Common myeloid progenitor, CD34-positive (primary cell): Measurements from ENCODE around the gene DNAJC18.

Experiments used
- CTCF ChIA-PET: fragments of 350-600 bp; sonication (Branson Sonifier 250); formaldehyde crosslinking; loops from one replicate; lab custom pipeline; 2021; ENCODE audit warnings: antibody characterized with exemption; lab: Charles Lee
- POLR2A ChIA-PET: fragments of 350-600 bp; sonication (Branson Sonifier 250); formaldehyde crosslinking; loops from one replicate; lab custom pipeline; 2021; ENCODE audit warnings: antibody characterized with exemption; lab: Charles Lee
- DNase-seq, 3 donors: peaks; one replicate each; pipeline versions ENCODE4 v3.0.0 to v3.0.0-alpha.2; 2013
- H3K27ac ChIP-seq, 2 experiments: 1 replicate in 1 of 2; 2 replicates in 1 of 2; pipeline ENCODE4 v1.7.0; 2013; ENCODE audit warnings: inconsistent platforms in 2 of 2, low read length in 2 of 2, mild to moderate bottlenecking in 2 of 2, low read depth in 1 of 2, moderate library complexity in 1 of 2; ENCODE audit not compliant: severe bottlenecking in 2 of 2, insufficient read depth in 1 of 2, poor library complexity in 1 of 2
- H3K27me3 ChIP-seq, 5 experiments: replicated peaks in 2 of 5; 1 replicate in 3 of 5; 2 replicates in 2 of 5; pipeline versions ENCODE4 v1.6.1 to v1.7.0; 2013; ENCODE audit warnings: low read length in 4 of 5, mild to moderate bottlenecking in 2 of 5, moderate library complexity in 2 of 5, inconsistent platforms in 1 of 5; ENCODE audit not compliant: insufficient read depth in 5 of 5, control insufficient read depth in 4 of 5
- H3K36me3 ChIP-seq, 4 experiments: 1 replicate in 2 of 4; 2 replicates in 2 of 4; pipeline versions ENCODE4 v1.6.1 to v1.7.0; 2013; ENCODE audit warnings: low read length in 3 of 4, control low read depth in 1 of 4, mild to moderate bottlenecking in 1 of 4; ENCODE audit not compliant: control insufficient read depth in 4 of 4, insufficient read depth in 4 of 4
- H3K4me1 ChIP-seq, 4 experiments: 1 replicate in 3 of 4; 2 replicates in 1 of 4; pipeline versions ENCODE4 v1.6.1 to v1.7.1; 2013; ENCODE audit warnings: low read length in 3 of 4, mild to moderate bottlenecking in 3 of 4, control low read depth in 1 of 4, inconsistent platforms in 1 of 4, moderate library complexity in 1 of 4; ENCODE audit not compliant: control insufficient read depth in 4 of 4, insufficient read depth in 4 of 4; ENCODE audit errors: control extremely low read depth in 1 of 4
- H3K4me3 ChIP-seq, 7 experiments: 1 replicate in 4 of 7; 2 replicates in 3 of 7; pipeline versions ENCODE4 v1.5.1 to v1.7.0; 2013; ENCODE audit warnings: mild to moderate bottlenecking in 7 of 7, low read length in 6 of 7, moderate library complexity in 6 of 7, inconsistent platforms in 2 of 7, low read depth in 2 of 7, control low read depth in 1 of 7; ENCODE audit not compliant: insufficient read depth in 4 of 7, control insufficient read depth in 1 of 7; ENCODE audit errors: extremely low read depth in 1 of 7
- H3K9me3 ChIP-seq, 5 experiments: 1 replicate in 4 of 5; 2 replicates in 1 of 5; pipeline versions ENCODE4 v1.6.1 to v1.7.1; 2013; ENCODE audit warnings: low read length in 4 of 5, mild to moderate bottlenecking in 2 of 5, inconsistent platforms in 1 of 5, low read depth in 1 of 5, moderate library complexity in 1 of 5; ENCODE audit not compliant: control insufficient read depth in 4 of 5, insufficient read depth in 2 of 5; ENCODE audit errors: control extremely low read depth in 1 of 5
- WGBS: methylation state at CpG from one replicate; pipeline ENCODE4 v1.1.5; 2013; ENCODE audit not compliant: insufficient coverage; 5-methylcytosine and 5-hydroxymethylcytosine counted together

Gene DNAJC18

GRCh38 chr5:139361835-139362429, 77.4 kb downstream of the DNAJC18 start:
- H3K36me3 ChIP-seq: peaks cover 11 to 45% (median 41%) of the 10 kb centered on the region in 4 experiments
- CTCF ChIA-PET: interaction anchor here (0.7 to 2.4 kb wide), 6 partner anchors 10 to 29 kb away, joined by 3 to 10 read pairs (median 3); partner anchors contain the start of gene PAIP2

GRCh38 chr5:139360384-139360783, 78.9 kb downstream of the DNAJC18 start:
- peaks cover 4 to 37% (median 31%) of the 10 kb centered on the region in 4 experiments for H3K36me3 ChIP-seq
- WGBS: 94% methylated on average over 3 of the region's 4 CpGs
- POLR2A ChIA-PET: interaction anchor here (0.7 kb wide), 1 partner anchor 11 kb away, joined by 6 read pairs; no protein-coding TSS in a partner anchor
- CTCF ChIA-PET: interaction anchor here (0.8 to 2.4 kb wide), 3 partner anchors 12 to 18 kb away, joined by 3 to 5 read pairs (median 3); partner anchors contain the start of gene PAIP2
- H3K27me3 ChIP-seq: no peaks in the 10 kb centered on the region
- H3K27ac ChIP-seq: no peak overlapping the region
- H3K4me3 ChIP-seq: no peak overlapping the region
- no peak for DNase-seq
- no peaks in the 10 kb centered on the region for H3K4me1 ChIP-seq
- no peaks in the 10 kb centered on the region for H3K9me3 ChIP-seq

More at GRCh38 chr5:139361835-139362429, 77.4 kb downstream of the DNAJC18 start:
- DNase-seq: no peak
- Histone ChIP-seq H3K27me3 (no peaks in the 10 kb centered on the region), H3K27ac (no peak overlapping the region), H3K9me3 (no peaks in the 10 kb centered on the region), H3K4me3 (no peak overlapping the region), H3K4me1 (no peaks in the 10 kb centered on the region)
- POLR2A ChIA-PET: no interaction called here
- WGBS: 98% methylated on average over 4 of the region's 6 CpGs
